Adipocyte (in vitro differentiated cells): ENCODE results near the gene STAT5A.

Source experiments
- DNase-seq: peaks from one replicate; pipeline ENCODE4 v3.0.0-alpha.2; 2015; ENCODE audit warnings: low read depth
- H3K27me3 ChIP-seq: replicated peaks from 2 replicates; pipeline ENCODE4 v1.7.0; 2013; ENCODE audit warnings: mild to moderate bottlenecking, low read length, moderate library complexity; ENCODE audit not compliant: control insufficient read depth, insufficient read depth
- H3K36me3 ChIP-seq: 2 replicates; pipeline ENCODE4 v1.7.0; 2013; ENCODE audit warnings: low read length, mild to moderate bottlenecking, moderate library complexity; ENCODE audit not compliant: control insufficient read depth, insufficient read depth, severe bottlenecking
- H3K4me1 ChIP-seq: 2 replicates; pipeline ENCODE4 v1.7.0; 2013; ENCODE audit warnings: mild to moderate bottlenecking, low read length, moderate library complexity; ENCODE audit not compliant: control insufficient read depth, insufficient read depth
- H3K4me3 ChIP-seq: 2 replicates; pipeline ENCODE4 v1.7.0; 2013; ENCODE audit warnings: mild to moderate bottlenecking, low read length, moderate library complexity
- H3K9ac ChIP-seq: 2 replicates; pipeline ENCODE4 v1.7.0; 2013; ENCODE audit warnings: mild to moderate bottlenecking, low read length, moderate library complexity
- H3K9me3 ChIP-seq: 2 replicates; pipeline ENCODE4 v1.7.0; 2013; ENCODE audit warnings: mild to moderate bottlenecking, low read length, moderate library complexity; ENCODE audit not compliant: control insufficient read depth

Gene STAT5A

GRCh38 chr17:42323268-42323773 lies 35.0 kb downstream of the STAT5A start:
- H3K9me3 ChIP-seq, result no peaks in the 10 kb centered on the region
- peaks cover 2% of the 10 kb centered on the region for H3K4me1 ChIP-seq
- no peak overlapping the region for H3K9ac ChIP-seq
- H3K36me3 ChIP-seq, result peaks cover 98% of the 10 kb centered on the region
- DNase-seq, result no peak
- H3K4me3 ChIP-seq, result no peak overlapping the region
- H3K27me3 ChIP-seq, result no peaks in the 10 kb centered on the region

GRCh38 chr17:42325026-42325425 lies 36.7 kb downstream of the STAT5A start:
- H3K9me3 ChIP-seq, result no peaks in the 10 kb centered on the region
- no peak overlapping the region for H3K4me3 ChIP-seq
- no peaks in the 10 kb centered on the region for H3K27me3 ChIP-seq
- peaks cover 98% of the 10 kb centered on the region for H3K36me3 ChIP-seq
- peak; percentile 84 for DNase-seq
- no peak overlapping the region for H3K9ac ChIP-seq
- H3K4me1 ChIP-seq, result peaks cover 17% of the 10 kb centered on the region

GRCh38 chr17:42329025-42329976 lies 41.0 kb downstream of the STAT5A start:
- Histone ChIP-seq H3K4me3 (no peak overlapping the region), H3K4me1 (peaks cover 17% of the 10 kb centered on the region), H3K9me3 (no peaks in the 10 kb centered on the region), H3K27me3 (no peaks in the 10 kb centered on the region), H3K36me3 (peaks cover 94% of the 10 kb centered on the region), H3K9ac (peak overlapping the region; percentile 46)
- peak; percentile 73 for DNase-seq

GRCh38 chr17:42333053-42333452 lies 44.8 kb downstream of the STAT5A start:
- Histone ChIP-seq H3K36me3 (peaks cover 93% of the 10 kb centered on the region), H3K4me1 (peaks cover 15% of the 10 kb centered on the region), H3K27me3 (no peaks in the 10 kb centered on the region), H3K4me3 (no peak overlapping the region), H3K9ac (no peak overlapping the region), H3K9me3 (no peaks in the 10 kb centered on the region)
- no peak for DNase-seq

- Histone ChIP-seq H3K4me1 (peaks cover 2% of the 10 kb centered on the region), H3K9ac (peak overlapping the region; percentile 20), H3K4me3 (no peak overlapping the region), H3K36me3 (peaks cover 91% of the 10 kb centered on the region), H3K27me3 (no peaks in the 10 kb centered on the region), H3K9me3 (no peaks in the 10 kb centered on the region)
- no peak for DNase-seq
Observed at GRCh38 chr17:42334677-42335076, 46.4 kb downstream of the STAT5A start.

- Histone ChIP-seq H3K4me3 (no peak overlapping the region), H3K4me1 (peaks cover 6% of the 10 kb centered on the region), H3K9ac (no peak overlapping the region), H3K27me3 (no peaks in the 10 kb centered on the region), H3K36me3 (peaks cover 95% of the 10 kb centered on the region), H3K9me3 (no peaks in the 10 kb centered on the region)
- no peak for DNase-seq
Observed at GRCh38 chr17:42337442-42337841, 49.1 kb downstream of the STAT5A start.

- Histone ChIP-seq H3K36me3 (peaks cover 95% of the 10 kb centered on the region), H3K9ac (no peak overlapping the region), H3K27me3 (no peaks in the 10 kb centered on the region), H3K9me3 (no peaks in the 10 kb centered on the region), H3K4me3 (no peak overlapping the region), H3K4me1 (peaks cover 9% of the 10 kb centered on the region)
- no peak for DNase-seq
Observed at GRCh38 chr17:42338427-42338985, 50.2 kb downstream of the STAT5A start.

- Histone ChIP-seq H3K27me3 (no peaks in the 10 kb centered on the region), H3K9me3 (no peaks in the 10 kb centered on the region), H3K36me3 (peaks cover 94% of the 10 kb centered on the region), H3K9ac (no peak overlapping the region), H3K4me1 (peaks cover 9% of the 10 kb centered on the region), H3K4me3 (no peak overlapping the region)
- DNase-seq, result no peak
Observed at GRCh38 chr17:42339221-42339620, 50.9 kb downstream of the STAT5A start.

- Histone ChIP-seq H3K9me3 (no peaks in the 10 kb centered on the region), H3K4me3 (no peak overlapping the region), H3K27me3 (no peaks in the 10 kb centered on the region), H3K36me3 (peaks cover 93% of the 10 kb centered on the region), H3K4me1 (peaks cover 13% of the 10 kb centered on the region), H3K9ac (no peak overlapping the region)
- DNase-seq, result no peak
Observed at GRCh38 chr17:42340691-42341127, 52.4 kb downstream of the STAT5A start.

GRCh38 chr17:42341568-42341967 lies 53.3 kb downstream of the STAT5A start:
- Histone ChIP-seq H3K4me3 (no peak overlapping the region), H3K4me1 (peaks cover 19% of the 10 kb centered on the region), H3K36me3 (peaks cover 93% of the 10 kb centered on the region), H3K27me3 (no peaks in the 10 kb centered on the region), H3K9ac (no peak overlapping the region), H3K9me3 (no peaks in the 10 kb centered on the region)
- no peak for DNase-seq

GRCh38 chr17:42342242-42343008 lies 54.1 kb downstream of the STAT5A start:
- Histone ChIP-seq H3K36me3 (peaks cover 85% of the 10 kb centered on the region), H3K4me3 (no peak overlapping the region), H3K9ac (no peak overlapping the region), H3K4me1 (peaks cover 27% of the 10 kb centered on the region), H3K9me3 (no peaks in the 10 kb centered on the region), H3K27me3 (no peaks in the 10 kb centered on the region)
- peak; percentile 59 for DNase-seq
